ENCODE measurements around the gene PRSS38.

DNA sequence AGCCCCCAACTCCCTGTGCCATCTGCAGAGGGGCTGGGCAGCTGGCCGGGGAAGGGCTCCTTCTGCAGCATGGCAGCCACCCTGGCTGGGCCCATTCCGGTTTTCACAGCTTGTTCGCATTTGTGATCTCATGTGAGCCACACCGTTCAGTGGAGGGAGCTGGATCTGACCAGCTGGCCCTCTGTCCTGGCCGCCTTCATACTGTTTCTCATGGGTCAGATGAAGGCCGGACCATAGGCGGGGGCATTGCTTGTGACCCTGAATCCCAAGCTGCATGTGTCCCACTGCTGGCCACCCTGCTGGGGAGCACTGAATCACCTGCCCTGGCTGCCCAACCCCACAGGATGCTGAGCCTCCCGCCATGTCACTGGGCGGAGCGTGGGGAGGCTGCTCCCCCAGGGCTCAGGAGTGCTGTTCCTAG is 36.4 kb upstream of the PRSS38 start:
- TF ChIP-seq, protein P1, sequence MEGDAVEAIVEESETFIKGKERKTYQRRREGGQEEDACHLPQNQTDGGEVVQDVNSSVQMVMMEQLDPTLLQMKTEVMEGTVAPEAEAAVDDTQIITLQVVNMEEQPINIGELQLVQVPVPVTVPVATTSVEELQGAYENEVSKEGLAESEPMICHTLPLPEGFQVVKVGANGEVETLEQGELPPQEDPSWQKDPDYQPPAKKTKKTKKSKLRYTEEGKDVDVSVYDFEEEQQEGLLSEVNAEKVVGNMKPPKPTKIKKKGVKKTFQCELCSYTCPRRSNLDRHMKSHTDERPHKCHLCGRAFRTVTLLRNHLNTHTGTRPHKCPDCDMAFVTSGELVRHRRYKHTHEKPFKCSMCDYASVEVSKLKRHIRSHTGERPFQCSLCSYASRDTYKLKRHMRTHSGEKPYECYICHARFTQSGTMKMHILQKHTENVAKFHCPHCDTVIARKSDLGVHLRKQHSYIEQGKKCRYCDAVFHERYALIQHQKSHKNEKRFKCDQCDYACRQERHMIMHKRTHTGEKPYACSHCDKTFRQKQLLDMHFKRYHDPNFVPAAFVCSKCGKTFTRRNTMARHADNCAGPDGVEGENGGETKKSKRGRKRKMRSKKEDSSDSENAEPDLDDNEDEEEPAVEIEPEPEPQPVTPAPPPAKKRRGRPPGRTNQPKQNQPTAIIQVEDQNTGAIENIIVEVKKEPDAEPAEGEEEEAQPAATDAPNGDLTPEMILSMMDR (IDR thresholded peaks at IDR 0.05), result no peak
- TF ChIP-seq POLR2A (IDR thresholded peaks at IDR 0.05) (no peak), EP300 (IDR thresholded peaks at IDR 0.05) (no peak), POLR2AphosphoS5 (IDR thresholded peaks at IDR 0.05) (no peak)
